Adrenal gland (tissue), 5 donors: ENCODE results near the gene CPPED1.

ENCODE experiments used
- CTCF ChIP-seq, 6 experiments: fragments of 450-650 bp in 4 of 6; fragments of 200-600 bp in 2 of 6; sonication (generic) in 1 of 6; IDR thresholded peaks; 1 replicate in 5 of 6; 2 replicates in 1 of 6; pipeline versions ENCODE4 v1.5.1 to v1.8.0; 2016 to 2021; ENCODE audit warnings: antibody characterized with exemption in 6 of 6, mild to moderate bottlenecking in 2 of 6, moderate library complexity in 1 of 6
- POLR2A ChIP-seq, 2 donors: fragments of 450-650 bp; IDR thresholded peaks; one replicate each; pipeline ENCODE4 v1.6.1; 2017; ENCODE audit warnings: antibody characterized with exemption in 2 of 2, mild to moderate bottlenecking in 2 of 2, moderate library complexity in 1 of 2
- donor health status: DM: no; HTN: no; CAD: no.

GRCh38 chr16:12750554-12750918 is 53.2 kb downstream of the CPPED1 start:
- TF ChIP-seq CTCF (IDR thresholded peaks at IDR 0.05) (no peak), POLR2A (IDR thresholded peaks at IDR 0.05) (no peak)
